Adrenal gland (tissue), 12 donors: ENCODE data around the gene SMIM35. TPM values are rescaled to one million over a fixed set of nuclear protein-coding genes. Genes with fewer than 3 reads are reported as not detected.

Source experiments
- DNase-seq, 7 donors: peaks; one replicate each; pipeline ENCODE4 v3.0.0-alpha.2; 2019 to 2020
- H3K27ac ChIP-seq, 5 donors: fragments of 200-600 bp; sonication (generic) in 4 of 5; 1 replicate in 3 of 5; 2 replicates in 2 of 5; pipeline versions ENCODE4 v1.5.1 to v1.8.0; 2016 to 2020; ENCODE audit warnings: mild to moderate bottlenecking in 1 of 5
- H3K27me3 ChIP-seq: fragments of 200-600 bp; 2 replicates; pipeline ENCODE4 v1.8.0; 2021
- H3K36me3 ChIP-seq, 2 donors: fragments of 200-600 bp; replicated peaks in 1 of 2; 1 replicate in 1 of 2; 2 replicates in 1 of 2; pipeline versions ENCODE4 v1.5.1 to v1.8.0; 2018 to 2022
- H3K4me1 ChIP-seq, 2 donors: fragments of 200-600 bp; replicated peaks in 1 of 2; 1 replicate in 1 of 2; 2 replicates in 1 of 2; pipeline versions ENCODE4 v1.5.1 to v1.8.0; 2018 to 2021
- H3K4me3 ChIP-seq, 4 donors: fragments of 200-600 bp; sonication (generic) in 3 of 4; one replicate each; pipeline ENCODE4 v1.5.1; 2016 to 2018
- H3K9me3 ChIP-seq, 3 donors: fragments of 200-600 bp; sonication (generic) in 1 of 3; replicated peaks in 1 of 3; 1 replicate in 2 of 3; 2 replicates in 1 of 3; pipeline versions ENCODE4 v1.5.1 to v1.8.0; 2016 to 2021
- POLR2A ChIP-seq, 2 donors: fragments of 450-650 bp; IDR thresholded peaks; one replicate each; pipeline ENCODE4 v1.6.1; 2017; ENCODE audit warnings: antibody characterized with exemption in 2 of 2, mild to moderate bottlenecking in 2 of 2, moderate library complexity in 1 of 2
- WGBS, 4 donors: extraction: QIAGEN DNeasy Blood & Tissue Kit in 2 of 4; methylation state at CpG; one replicate each; pipeline versions ENCODE4 v1.1.5 to v1.1.7; 2013 to 2017; 5-methylcytosine and 5-hydroxymethylcytosine counted together
- intact Hi-C, 2 donors: fragments of 100-400 bp; cut with DNase I; formaldehyde crosslinking; loops; one replicate each; pipeline versions ENCODE4 v1.14.1 to v1.15.0; 2022 to 2023
- polyA plus RNA-seq, 3 donors: library from polyadenylated mRNA; stranded (reverse); fragments of 200-250 nt in 2 of 3; fragments of 350-450 nt in 1 of 3; fragmentation: Illumina TruSeq in 1 of 3; extraction: RNeasy Lipid Tissue Mini Kit (QIAGEN cat#74804) in 1 of 3; gene quantifications; one replicate each; pipeline ENCODE4 v1.2.3, GENCODE V29; 2013 to 2014
- total RNA-seq, 9 donors: library from RNA; depleted of rRNA in 4 of 9; stranded (reverse); fragments of >200 nt in 4 of 9; fragments of 120-200 nt in 1 of 9; fragmentation: NEBNext Ultra II Directional in 1 of 9; extraction: Animal tissue kit (Norgen Biotek cat#: 25700) in 1 of 9; gene quantifications; one replicate each; pipeline versions ENCODE4 v1.1.0 to v1.2.4, GENCODE V29; 2013 to 2023
- TF ChIP-seq, protein P1 (sequence below), 6 experiments: fragments of 450-650 bp in 4 of 6; fragments of 200-600 bp in 2 of 6; sonication (generic) in 1 of 6; IDR thresholded peaks; 1 replicate in 5 of 6; 2 replicates in 1 of 6; pipeline versions ENCODE4 v1.5.1 to v1.8.0; 2016 to 2021; ENCODE audit warnings: antibody characterized with exemption in 6 of 6, mild to moderate bottlenecking in 2 of 6, moderate library complexity in 1 of 6
- donor health status: healthy with polysubstance abuse.
- donor health status: Bipolar disorder and iron deficiency.
- donor health status: DM: yes; HTN: yes; CAD: no.
- donor health status: DM: no; HTN: no; CAD: no.
- donor health status: DM: no; HTN: no; CAD: no.
- donor health status: DM: yes; HTN: yes; CAD: no.

The SMIM35 gene
- total and polyA plus RNA-seq, 12 donors = 0.07 to 0.10 (median 0.09) TPM; not detected in 7

DNA sequence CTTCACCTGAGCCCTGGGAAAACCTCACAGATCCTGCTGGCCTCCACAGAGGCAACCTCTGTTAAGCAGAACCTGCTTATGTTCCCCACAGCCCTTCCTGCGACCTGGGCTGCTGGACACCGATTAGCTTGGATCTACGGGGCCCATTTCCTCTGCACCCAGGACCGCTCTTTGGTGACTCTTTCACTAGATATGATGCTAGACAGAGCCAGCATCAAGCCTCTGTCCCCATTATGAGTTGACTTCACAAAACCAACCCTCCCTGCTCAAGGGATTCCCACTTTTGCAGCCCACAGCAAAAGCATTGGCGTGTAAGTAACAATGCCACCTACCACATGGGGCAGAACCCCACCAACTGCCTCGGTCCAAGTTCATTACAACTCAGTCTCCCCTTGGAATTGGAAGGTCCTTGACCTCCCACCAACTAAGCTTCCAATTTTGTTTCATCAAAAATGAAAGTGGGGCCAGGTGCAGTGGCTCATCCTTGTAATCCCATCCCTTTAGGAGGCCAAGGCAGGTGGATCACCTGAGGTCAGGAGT, 25.1 kb downstream of the SMIM35 start:
- Histone ChIP-seq H3K36me3 (no peaks in the 10 kb centered on the region), H3K9me3 (no peaks in the 10 kb centered on the region), H3K27ac (no peak overlapping the region), H3K4me1 (no peaks in the 10 kb centered on the region), H3K27me3 (no peaks in the 10 kb centered on the region), H3K4me3 (no peak overlapping the region)
- no peak for TF ChIP-seq POLR2A (IDR thresholded peaks at IDR 0.05)
- TF ChIP-seq, protein P1, sequence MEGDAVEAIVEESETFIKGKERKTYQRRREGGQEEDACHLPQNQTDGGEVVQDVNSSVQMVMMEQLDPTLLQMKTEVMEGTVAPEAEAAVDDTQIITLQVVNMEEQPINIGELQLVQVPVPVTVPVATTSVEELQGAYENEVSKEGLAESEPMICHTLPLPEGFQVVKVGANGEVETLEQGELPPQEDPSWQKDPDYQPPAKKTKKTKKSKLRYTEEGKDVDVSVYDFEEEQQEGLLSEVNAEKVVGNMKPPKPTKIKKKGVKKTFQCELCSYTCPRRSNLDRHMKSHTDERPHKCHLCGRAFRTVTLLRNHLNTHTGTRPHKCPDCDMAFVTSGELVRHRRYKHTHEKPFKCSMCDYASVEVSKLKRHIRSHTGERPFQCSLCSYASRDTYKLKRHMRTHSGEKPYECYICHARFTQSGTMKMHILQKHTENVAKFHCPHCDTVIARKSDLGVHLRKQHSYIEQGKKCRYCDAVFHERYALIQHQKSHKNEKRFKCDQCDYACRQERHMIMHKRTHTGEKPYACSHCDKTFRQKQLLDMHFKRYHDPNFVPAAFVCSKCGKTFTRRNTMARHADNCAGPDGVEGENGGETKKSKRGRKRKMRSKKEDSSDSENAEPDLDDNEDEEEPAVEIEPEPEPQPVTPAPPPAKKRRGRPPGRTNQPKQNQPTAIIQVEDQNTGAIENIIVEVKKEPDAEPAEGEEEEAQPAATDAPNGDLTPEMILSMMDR (IDR thresholded peaks at IDR 0.05) = no peak
- DNase-seq = no peak
- 88 to 95% (median 94%) methylated on average over 6 of the region's 6 CpGs for WGBS, 4 donors
- intact Hi-C loops = no loop called here

DNA sequence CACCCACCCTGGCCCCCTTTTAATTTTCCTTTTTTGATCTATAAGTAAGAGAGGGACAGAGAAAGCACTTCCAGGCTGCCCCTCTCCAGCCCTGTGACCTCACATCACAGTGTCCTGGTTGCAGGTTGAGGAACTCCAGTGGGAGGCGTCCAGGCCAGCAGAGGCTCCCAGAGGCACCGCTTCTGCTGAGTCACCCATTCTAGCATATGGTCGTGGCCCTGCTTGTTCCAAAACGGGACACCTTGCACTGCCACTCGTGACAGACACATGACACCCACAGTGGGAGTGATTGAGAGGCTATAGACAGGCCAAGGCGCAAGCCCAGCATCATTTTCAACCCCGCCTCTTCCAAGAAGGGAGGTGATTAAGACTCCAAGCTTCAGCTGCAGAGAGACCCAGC, 25.9 kb downstream of the SMIM35 start:
- intact Hi-C loops = no loop called here
- Histone ChIP-seq H3K9me3 (no peaks in the 10 kb centered on the region), H3K27ac (no peak overlapping the region), H3K4me3 (no peak overlapping the region), H3K27me3 (no peaks in the 10 kb centered on the region), H3K4me1 (no peaks in the 10 kb centered on the region), H3K36me3 (no peaks in the 10 kb centered on the region)
- WGBS, 4 donors = 55 to 81% (median 67%) methylated on average over 2 to 7 of the region's 7 CpGs
- peak in 3 of 7 donors; percentile 39 to 55 (median 40) for DNase-seq
- TF ChIP-seq POLR2A (IDR thresholded peaks at IDR 0.05) = no peak
- TF ChIP-seq, protein P1 (IDR thresholded peaks at IDR 0.05) = no peak

GRCh38 chr11:118060081-118060661, 26.6 kb downstream of the SMIM35 start:
- Histone ChIP-seq H3K4me3 (no peak overlapping the region), H3K36me3 (no peaks in the 10 kb centered on the region), H3K4me1 (no peaks in the 10 kb centered on the region), H3K27ac (no peak overlapping the region), H3K27me3 (no peaks in the 10 kb centered on the region), H3K9me3 (no peaks in the 10 kb centered on the region)
- intact Hi-C loops = no loop called here
- TF ChIP-seq, protein P1 (IDR thresholded peaks at IDR 0.05) = no peak
- TF ChIP-seq POLR2A (IDR thresholded peaks at IDR 0.05) = no peak
- 83 to 93% (median 86%) methylated on average over 8 to 10 of the region's 10 CpGs for WGBS, 4 donors
- no peak for DNase-seq

GRCh38 chr11:118059246-118059940, 27.4 kb downstream of the SMIM35 start:
- no peaks in the 10 kb centered on the region for H3K9me3 ChIP-seq
- 81 to 94% (median 91%) methylated on average over 10 to 11 of the region's 11 CpGs for WGBS, 4 donors
- H3K4me1 ChIP-seq = no peaks in the 10 kb centered on the region
- intact Hi-C loops = loop anchor here (5.0 to 10.0 kb wide), 2 partner anchors 107 to 635 kb away; no protein-coding TSS in a partner anchor
- no peak overlapping the region for H3K4me3 ChIP-seq
- no peaks in the 10 kb centered on the region for H3K27me3 ChIP-seq
- no peak overlapping the region for H3K27ac ChIP-seq
- H3K36me3 ChIP-seq = no peaks in the 10 kb centered on the region
- no peak for DNase-seq
- TF ChIP-seq, protein P1 (IDR thresholded peaks at IDR 0.05) = no peak
- no peak for TF ChIP-seq POLR2A (IDR thresholded peaks at IDR 0.05)
